K562 (cell line): ENCODE measurements around the gene ERC2. TPM values are rescaled to one million over a fixed set of nuclear protein-coding genes. Genes with fewer than 3 reads are reported as not detected.

Experiments
- ATAC-seq: fragments of 200-7000 bp; cut with Tn5 transposase; 3 replicates; pipeline ENCODE4 v1.9.1; 2020; ENCODE audit warnings: moderate library complexity
- BruUV-seq: library from RNA; stranded (reverse); fragments of 400-500 nt; replicated peaks from 2 replicates; lab custom pipeline; 2021; lab: Mats Ljungman, UMichigan
- CTCF ChIA-PET: fragments of 300-600 bp; formaldehyde crosslinking; extraction: SDS; loops from one replicate; lab custom pipeline; 2021; ENCODE audit warnings: low intra/inter-chr PET ratio; lab: Yijun Ruan, JAX
- POLR2A ChIA-PET: fragments of 300-600, 350-650 bp; sonication (Branson Sonifier 250); formaldehyde crosslinking; extraction: SDS; loops from one replicate; lab custom pipeline; 2021; ENCODE audit warnings: antibody characterized with exemption, inconsistent platforms; lab: Yijun Ruan, JAX
- DNase-seq, 4 experiments: peaks; one replicate each; pipeline versions ENCODE4 v3.0.0 to v3.0.0-alpha.2; 2011 to 2018; ENCODE audit warnings: low spot score in 3 of 4, mixed read lengths in 3 of 4; ENCODE audit errors: extremely low read depth in 1 of 4
- FAIRE-seq: peaks from 2 replicates; lab custom pipeline; 2011; peaks lifted over from hg19 to GRCh38; lab: Jason Lieb, UNC
- H2AFZ ChIP-seq: 2 replicates; pipeline ENCODE4 v1.6.0; 2011; ENCODE audit warnings: low read depth, low read length, control low read depth, inconsistent platforms
- H3K27ac ChIP-seq: fragments of 200-600 bp; 3 replicates; pipeline ENCODE4 v1.8.0; 2011; ENCODE audit warnings: low read depth, mild to moderate bottlenecking, control low read depth, inconsistent platforms, low read length, moderate library complexity, mixed read lengths; ENCODE audit errors: extremely low read depth
- H3K27me3 ChIP-seq, 2 experiments: fragments of 300-600 bp in 1 of 2; 2 replicates in 1 of 2; 3 replicates in 1 of 2; pipeline versions ENCODE4 v1.6.0 to v1.8.0; 2011; ENCODE audit warnings: inconsistent platforms in 2 of 2, low read length in 2 of 2, mild to moderate bottlenecking in 1 of 2, mixed read lengths in 1 of 2, moderate library complexity in 1 of 2; ENCODE audit not compliant: control insufficient read depth in 2 of 2, insufficient read depth in 2 of 2
- H3K36me3 ChIP-seq: fragments of 300-600 bp; 3 replicates; pipeline ENCODE4 v1.8.0; 2011; ENCODE audit warnings: mild to moderate bottlenecking, low read length, inconsistent platforms; ENCODE audit not compliant: control insufficient read depth, insufficient read depth
- H3K4me1 ChIP-seq, 2 experiments: fragments of 200-600 bp in 1 of 2; replicated peaks in 1 of 2; 2 replicates in 1 of 2; 3 replicates in 1 of 2; pipeline versions ENCODE4 v1.5.1 to v1.8.0; 2011; ENCODE audit warnings: inconsistent platforms in 2 of 2, low read length in 2 of 2, mild to moderate bottlenecking in 1 of 2, mixed read lengths in 1 of 2, moderate library complexity in 1 of 2; ENCODE audit not compliant: control insufficient read depth in 2 of 2, insufficient read depth in 2 of 2
- H3K4me2 ChIP-seq: 2 replicates; pipeline ENCODE4 v1.6.1; 2011; ENCODE audit warnings: low read length, control low read depth, inconsistent platforms, mixed read lengths; ENCODE audit not compliant: insufficient read depth
- H3K4me3 ChIP-seq: fragments of 200-600 bp; sonication (generic), shearing (Covaris generic); 2 replicates; pipeline ENCODE4 v1.5.1; 2016; ENCODE audit warnings: control low read depth, inconsistent platforms
- H3K79me2 ChIP-seq: fragments of 200-600 bp; 3 replicates; pipeline ENCODE4 v1.8.0; 2011; ENCODE audit warnings: low read length, inconsistent platforms; ENCODE audit not compliant: control insufficient read depth, insufficient read depth
- H3K9ac ChIP-seq, 2 experiments: 2 replicates each; pipeline versions ENCODE4 v1.6.0 to v1.6.1; 2011; ENCODE audit warnings: low read depth in 2 of 2, low read length in 2 of 2, control low read depth in 1 of 2, inconsistent platforms in 1 of 2, mild to moderate bottlenecking in 1 of 2, mixed read lengths in 1 of 2; ENCODE audit not compliant: insufficient read depth in 1 of 2
- H3K9me1 ChIP-seq: one replicate; pipeline ENCODE4 v1.6.0; 2011; ENCODE audit warnings: inconsistent platforms, mild to moderate bottlenecking, low read length, moderate library complexity; ENCODE audit not compliant: control insufficient read depth, insufficient read depth
- H3K9me3 ChIP-seq: replicated peaks from 2 replicates; pipeline ENCODE4 v1.5.1; 2011; ENCODE audit warnings: low read depth, low read length, inconsistent platforms; ENCODE audit not compliant: control insufficient read depth, insufficient read depth
- H4K20me1 ChIP-seq: replicated peaks from 2 replicates; pipeline ENCODE4 v1.6.1; 2011; ENCODE audit warnings: low read length, inconsistent platforms, mixed read lengths; ENCODE audit not compliant: control insufficient read depth, insufficient read depth
- MTA2 ChIP-seq: fragments of 450-650 bp; IDR thresholded peaks from 2 replicates; pipeline ENCODE4 v1.6.1; 2016; ENCODE audit warnings: low read depth
- MTF1 ChIP-seq: fragments of 250-450 bp; sonication (Bioruptor Pico); IDR thresholded peaks from 2 replicates; pipeline ENCODE4 v1.9.0; 2021; ENCODE audit warnings: moderate library complexity, mild to moderate bottlenecking, inconsistent platforms, borderline replicate concordance
- NCOA1 ChIP-seq: fragments of 450-650 bp; IDR thresholded peaks from 2 replicates; pipeline ENCODE4 v1.6.1; 2016; ENCODE audit warnings: low read depth
- SPI1 ChIP-seq: IDR thresholded peaks from 2 replicates; pipeline ENCODE4 v1.6.1; 2011; ENCODE audit warnings: low read depth, low read length, control low read depth, borderline replicate concordance
- TOE1 ChIP-seq, 2 experiments: fragments of 450-650 bp in 1 of 2; sonication (generic) in 1 of 2; formaldehyde crosslinking in 1 of 2; IDR thresholded peaks; 2 replicates each; pipeline versions ENCODE4 v1.7.1 to v1.8.0; 2016 to 2022; ENCODE audit warnings: borderline replicate concordance in 2 of 2, mild to moderate bottlenecking in 2 of 2, antibody characterized with exemption in 1 of 2, inconsistent platforms in 1 of 2, low read depth in 1 of 2, missing genetic modification reagents in 1 of 2, moderate library complexity in 1 of 2
- ZBED1 ChIP-seq: IDR thresholded peaks from 2 replicates; pipeline ENCODE4 v1.6.1; 2014
- ZNF408 ChIP-seq: fragments of 250-450 bp; sonication (Bioruptor Pico); IDR thresholded peaks from 2 replicates; pipeline ENCODE4 v1.4.0; 2020; ENCODE audit warnings: low read depth, mild to moderate bottlenecking, moderate library complexity
- WGBS: fragments of 100-300 bp; shearing (Covaris generic); methylation state at CpG from one replicate; pipeline ENCODE4 v1.1.6; 2016; ENCODE audit warnings: low coverage, mixed read lengths; ENCODE audit not compliant: insufficient coverage; ENCODE audit errors: missing lambda C conversion rate; 5-methylcytosine and 5-hydroxymethylcytosine counted together
- in situ Hi-C: fragments of 300-500 bp; cut with MboI; formaldehyde crosslinking; loops from 4 replicates; pipeline ENCODE4 v1.15.0; 2018; ENCODE audit warnings: inconsistent platforms, mixed read lengths
- intact Hi-C: fragments of 100-400 bp; cut with micrococcal nuclease; formaldehyde crosslinking; loops from 2 replicates; pipeline ENCODE4 v1.14.2; 2022
- polyA plus RNA-seq, 8 experiments: library from polyadenylated mRNA; depleted of rRNA in 4 of 8; stranded (reverse) in 5 of 8; unstranded in 3 of 8; fragments of >200 nt; fragmentation: Nextera tagmentation in 2 of 8; fragmentation: Illumina TruSeq in 1 of 8; extraction: Ambion mirVana in 2 of 8; extraction: Trizol in 1 of 8; gene quantifications; 2 replicates each; pipeline versions ENCODE4 v1.2.1 to v1.2.3, GENCODE V29; 2011 to 2014; ENCODE audit warnings: inconsistent platforms in 1 of 8, missing spikeins in 1 of 8
- total RNA-seq, 7 experiments: library from RNA; depleted of rRNA in 6 of 7; stranded (reverse); fragments of >200 nt in 6 of 7; fragmentation: Illumina TruSeq in 2 of 7; extraction: Trizol in 2 of 7; gene quantifications; 2 replicates each; pipeline versions ENCODE4 v1.2.1 to v1.2.3, GENCODE V29; 2011 to 2021; ENCODE audit warnings: low replicate concordance in 1 of 7
- TF ChIP-seq, protein P1 (sequence below): sonication (generic); formaldehyde crosslinking; IDR thresholded peaks from 2 replicates; pipeline ENCODE4 v1.8.0; 2022; ENCODE audit warnings: mild to moderate bottlenecking, missing genetic modification reagents

ERC2 gene
- total and polyA plus RNA-seq, 9 of the 15 experiments (the other 6 are each of a cell fraction or from before 2014, with no cell fraction given): 0.04 to 0.18 (median 0.07) TPM; not detected in 2

DNA sequence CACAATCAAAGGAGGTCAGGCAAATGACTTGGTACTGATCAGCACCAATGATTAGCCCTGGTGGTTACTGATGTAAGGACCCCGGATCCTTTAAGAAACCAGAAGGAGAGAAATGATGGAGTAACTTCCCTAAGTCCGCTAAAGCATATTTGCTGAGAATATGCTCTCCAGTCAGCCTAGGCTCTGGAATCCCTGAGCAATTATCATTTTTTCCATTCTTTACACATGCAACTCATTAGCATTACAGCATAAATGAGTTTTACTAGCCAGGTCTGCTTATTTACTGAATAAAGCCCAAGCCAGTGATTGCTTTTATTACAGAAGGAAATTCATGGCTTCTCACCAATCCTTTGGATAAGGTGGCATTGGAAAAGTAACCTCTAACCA lies 842.0 kb downstream of the ERC2 start:
- no peak overlapping the region for H3K9ac ChIP-seq
- ATAC-seq (no peak), DNase-seq (no peak), FAIRE-seq (no peak)
- intact Hi-C loops (no loop called here), in situ Hi-C loops (no loop called here)
- H3K4me3 ChIP-seq: no peak overlapping the region
- no peaks in the 10 kb centered on the region for H3K79me2 ChIP-seq
- H3K9me1 ChIP-seq: no peaks in the 10 kb centered on the region
- no peaks in the 10 kb centered on the region for H4K20me1 ChIP-seq
- no peaks in the 10 kb centered on the region for H3K9me3 ChIP-seq
- BruUV-seq: no TSS peak
- WGBS: 0% methylated on average over 2 of the region's 2 CpGs
- POLR2A ChIA-PET: interaction anchor here (0.6 kb wide), 1 partner anchor 607 kb away, joined by 3 read pairs; no protein-coding TSS in a partner anchor
- H3K4me2 ChIP-seq: no peak overlapping the region
- no peaks in the 10 kb centered on the region for H3K4me1 ChIP-seq
- H2AFZ ChIP-seq: no peak overlapping the region
- no peaks in the 10 kb centered on the region for H3K36me3 ChIP-seq
- H3K27ac ChIP-seq: no peak overlapping the region
- TF ChIP-seq ZNF408 (CRISPR knock-in tag) (no peak), MTA2 (no peak), ZBED1 (no peak), MTF1 (CRISPR knock-in tag) (no peak), SPI1 (no peak)
- TF ChIP-seq, protein P1, sequence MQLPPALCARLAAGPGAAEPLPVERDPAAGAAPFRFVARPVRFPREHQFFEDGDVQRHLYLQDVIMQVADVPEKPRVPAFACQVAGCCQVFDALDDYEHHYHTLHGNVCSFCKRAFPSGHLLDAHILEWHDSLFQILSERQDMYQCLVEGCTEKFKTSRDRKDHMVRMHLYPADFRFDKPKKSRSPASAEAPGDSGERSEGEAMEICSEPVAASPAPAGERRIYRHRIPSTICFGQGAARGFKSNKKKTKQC (CRISPR knock-in tag): no peak
- TF ChIP-seq, all 486 proteins: peak for 0
- CTCF ChIA-PET: no interaction called here
- H3K27me3 ChIP-seq: peaks cover 0 to 5% of the 10 kb centered on the region in 2 experiments; a peak in 3 of 5 replicates

DNA sequence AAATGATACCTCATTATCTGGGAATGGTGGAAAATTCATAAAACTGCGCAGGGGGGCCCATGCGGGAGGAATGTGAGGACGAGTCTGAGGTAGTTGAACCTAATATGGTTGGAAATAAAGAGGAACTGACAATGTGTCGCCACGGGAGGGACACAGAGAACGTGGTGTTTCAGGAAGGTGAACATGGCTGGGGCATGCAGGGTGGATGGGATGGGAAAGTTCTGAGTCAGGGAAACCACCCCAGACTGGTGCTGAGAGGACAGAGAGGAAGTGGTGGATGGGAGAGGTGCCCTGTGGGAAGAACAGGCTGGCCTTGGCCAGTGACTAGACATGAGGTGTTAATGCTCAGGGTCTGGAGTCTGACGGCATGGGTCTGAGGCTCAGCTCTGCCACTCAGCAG lies 844.0 kb downstream of the ERC2 start:
- in situ Hi-C loops: no loop called here
- no peaks in the 10 kb centered on the region for H3K36me3 ChIP-seq
- no peaks in the 10 kb centered on the region for H4K20me1 ChIP-seq
- ChIA-PET CTCF (no interaction called here), POLR2A (no interaction called here)
- H3K27ac ChIP-seq: no peak overlapping the region
- TF ChIP-seq TOE1 (IDR thresholded peaks at IDR 0.05; ENCODE audit: borderline replicate concordance) (no peak), TOE1 (CRISPR knock-in tag; IDR thresholded peaks at IDR 0.05; ENCODE audit: borderline replicate concordance, low read depth) (no peak), NCOA1 (no peak)
- no peak overlapping the region for H3K4me3 ChIP-seq
- BruUV-seq: no TSS peak
- H3K79me2 ChIP-seq: no peaks in the 10 kb centered on the region
- intact Hi-C loops: no loop called here
- no peaks in the 10 kb centered on the region for H3K9me3 ChIP-seq
- H3K9me1 ChIP-seq: no peaks in the 10 kb centered on the region
- peaks cover 0 to 5% of the 10 kb centered on the region in 2 experiments; a peak in 2 of 5 replicates for H3K27me3 ChIP-seq
- no peak overlapping the region for H3K4me2 ChIP-seq
- ATAC-seq: no peak
- no peak for DNase-seq
- H2AFZ ChIP-seq: no peak overlapping the region
- no peak for FAIRE-seq
- 0% methylated on average over 4 of the region's 7 CpGs for WGBS
- H3K9ac ChIP-seq: no peak overlapping the region
- H3K4me1 ChIP-seq: no peaks in the 10 kb centered on the region
